GM21367 (cell line): ENCODE measurements around the gene HOXA9.

Experiments
- ATAC-seq: cut with Tn5 transposase; IDR thresholded peaks from one replicate; pipeline ENCODE4 v1.9.1; 2021; ENCODE audit not compliant: unreplicated experiment

The HOXA9 gene

DNA sequence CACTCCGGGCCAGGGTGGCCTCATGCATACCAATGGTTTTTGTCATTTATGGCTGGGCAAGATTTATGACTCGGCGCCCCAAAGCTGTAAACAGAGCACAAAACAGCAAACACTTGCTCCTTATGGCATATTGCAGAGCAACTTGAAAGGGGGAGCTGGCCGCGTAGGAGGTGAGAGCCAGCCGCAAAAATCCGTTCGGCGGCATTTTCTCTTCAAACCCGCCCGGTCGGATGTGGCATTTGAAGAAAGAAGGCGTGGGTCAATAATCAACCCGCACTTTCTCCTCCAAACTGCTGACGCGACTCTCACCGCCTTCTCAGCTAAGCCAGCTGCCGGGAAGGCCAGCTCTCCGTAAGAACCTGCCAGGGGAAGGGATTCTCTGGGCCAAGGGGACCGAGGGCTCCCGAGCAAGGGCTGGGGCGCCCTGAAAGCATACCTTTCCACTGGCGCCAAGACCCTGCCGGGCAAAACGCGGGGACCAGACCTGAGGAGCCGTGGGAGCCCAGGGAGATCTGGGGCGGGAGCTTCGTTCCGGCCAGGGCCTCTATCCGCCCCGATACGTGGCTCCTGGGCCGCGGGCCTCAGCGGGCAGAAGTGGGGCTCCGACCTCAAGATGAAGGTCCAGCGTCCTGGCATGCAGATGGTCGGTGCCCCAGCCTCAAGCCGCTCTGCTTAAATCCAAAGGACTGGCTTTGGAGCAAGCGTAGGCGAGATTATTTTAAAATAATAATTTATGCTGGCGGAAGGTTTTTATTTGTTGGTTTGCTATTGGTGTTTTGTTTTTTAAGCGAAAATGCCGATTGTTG, 49.9 kb downstream of the HOXA9 start:
- ATAC-seq: no peak

DNA sequence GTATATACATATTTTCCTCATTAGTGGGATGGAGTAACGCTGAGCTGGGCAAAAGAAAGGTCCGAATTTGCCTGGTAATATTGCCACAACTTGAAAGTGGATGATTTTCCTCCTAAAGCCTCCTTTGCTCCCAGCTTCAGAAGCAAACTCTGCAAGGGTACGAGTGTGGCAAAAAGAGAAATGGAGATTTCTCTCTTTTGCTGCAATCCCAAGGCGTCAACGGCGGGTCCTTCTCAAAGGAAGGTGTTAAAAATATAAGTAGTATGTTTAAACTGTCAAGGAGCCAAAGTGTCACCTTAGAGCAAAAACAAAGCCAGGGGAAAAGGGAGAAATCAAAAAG, 50.5 kb downstream of the HOXA9 start:
- ATAC-seq: no peak

DNA sequence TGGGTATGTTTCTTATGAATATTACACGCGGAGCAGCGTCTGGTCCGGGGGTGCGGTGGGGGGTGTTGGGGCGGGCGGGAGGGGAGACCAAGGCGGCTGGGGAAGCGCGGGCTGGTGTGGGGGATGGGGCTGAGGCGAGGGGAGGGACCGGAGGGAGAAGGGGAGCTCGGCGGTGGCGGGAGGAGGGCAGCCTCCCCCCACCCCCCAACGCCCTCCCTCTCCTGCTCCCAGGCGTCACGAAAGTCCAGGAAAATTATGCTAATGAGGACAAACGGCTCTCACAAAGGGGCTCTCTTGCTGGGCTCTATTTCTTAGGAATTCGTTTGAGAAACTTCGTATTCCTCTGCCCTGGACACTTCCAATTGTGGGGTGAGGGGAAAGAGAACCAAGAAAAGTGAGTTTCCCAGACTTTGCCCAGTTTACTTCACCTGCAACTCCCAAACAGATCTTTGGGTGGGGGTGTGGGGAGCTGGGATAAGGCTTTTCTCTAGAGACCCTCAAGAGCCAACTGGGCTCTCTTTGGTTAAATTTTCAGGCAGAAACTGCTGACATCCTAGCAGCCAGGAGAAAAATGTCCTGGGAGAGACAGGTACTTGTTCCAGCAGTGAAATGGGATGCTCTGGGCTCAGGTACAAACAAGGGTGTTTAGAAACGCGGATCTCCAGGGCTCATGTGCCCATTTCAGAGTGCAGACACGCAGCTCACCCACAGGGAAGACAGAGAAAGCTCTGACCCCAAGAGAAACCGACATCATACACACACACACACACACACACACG, 51.2 kb downstream of the HOXA9 start:
- ATAC-seq: no peak

DNA sequence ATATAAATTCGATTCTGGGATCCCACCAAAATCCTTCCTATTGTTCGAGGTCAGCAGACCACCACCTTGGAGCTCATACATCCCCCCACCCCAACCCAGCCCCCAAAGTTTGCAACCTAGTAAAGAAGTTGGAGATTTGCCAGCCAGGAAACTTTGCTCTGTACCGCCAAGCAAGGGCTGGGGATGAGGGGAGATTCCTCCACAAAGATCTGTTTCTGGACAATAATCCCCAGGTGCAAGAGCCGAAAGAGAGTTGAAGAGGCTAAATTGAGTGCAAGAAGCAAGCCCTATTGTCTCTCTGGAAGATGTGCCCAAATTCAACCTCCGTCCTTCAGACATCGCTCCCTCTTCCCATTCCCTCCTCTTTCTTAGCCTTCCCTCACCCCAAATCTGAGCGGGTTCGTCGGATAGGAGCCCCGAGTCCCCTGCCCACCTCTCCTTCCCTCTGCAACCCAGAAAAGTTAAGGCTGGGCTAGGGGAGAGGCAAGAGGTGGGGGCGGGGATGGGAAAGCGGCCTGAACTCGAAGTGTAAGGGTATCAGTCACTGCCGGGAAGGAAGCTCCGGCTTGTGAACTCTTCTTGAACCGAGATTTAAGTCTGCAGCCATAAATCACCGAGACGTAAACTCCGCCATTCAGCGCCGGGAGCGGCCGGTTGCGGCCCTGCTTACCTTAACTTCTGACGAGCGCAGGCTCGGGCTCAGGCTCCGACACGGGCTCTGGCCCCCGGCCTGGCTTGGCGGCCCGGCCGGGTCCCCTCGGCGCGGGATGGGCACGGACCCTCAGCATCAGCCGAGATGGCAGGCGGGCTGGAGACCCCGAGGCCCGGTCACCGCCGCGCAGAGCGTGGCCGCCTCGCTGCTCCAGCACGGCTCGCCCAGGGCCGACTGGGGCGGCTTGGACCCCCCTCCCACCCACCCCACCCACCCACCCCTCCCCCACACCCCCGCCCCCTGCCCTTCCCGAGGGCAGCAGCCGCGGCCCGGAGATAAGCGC, 52.1 kb downstream of the HOXA9 start:
- no peak for ATAC-seq
